GM21723 (cell line): ENCODE data around the gene CHST3.
"Not testable (repeated sequence)": the region's sequence is repeated elsewhere in the genome, so short reads cannot be mapped to it uniquely, and the experiment has no call there.

Experiments used
- ATAC-seq: cut with Tn5 transposase; IDR thresholded peaks from one replicate; pipeline ENCODE4 v1.9.1; 2021; ENCODE audit warnings: mild to moderate bottlenecking, moderate library complexity; ENCODE audit not compliant: unreplicated experiment

Gene CHST3

GRCh38 chr10:71964098-71964742, at the start of gene CHST3:
Gene CHST3, plus strand, starts transcription at chr10:71964395. Its CDS starts 41,448 bp downstream, at chr10:72005843.
- no peak for ATAC-seq

GRCh38 chr10:71916827-71917226, 47.4 kb upstream of the CHST3 start:
- no peak for ATAC-seq

DNA sequence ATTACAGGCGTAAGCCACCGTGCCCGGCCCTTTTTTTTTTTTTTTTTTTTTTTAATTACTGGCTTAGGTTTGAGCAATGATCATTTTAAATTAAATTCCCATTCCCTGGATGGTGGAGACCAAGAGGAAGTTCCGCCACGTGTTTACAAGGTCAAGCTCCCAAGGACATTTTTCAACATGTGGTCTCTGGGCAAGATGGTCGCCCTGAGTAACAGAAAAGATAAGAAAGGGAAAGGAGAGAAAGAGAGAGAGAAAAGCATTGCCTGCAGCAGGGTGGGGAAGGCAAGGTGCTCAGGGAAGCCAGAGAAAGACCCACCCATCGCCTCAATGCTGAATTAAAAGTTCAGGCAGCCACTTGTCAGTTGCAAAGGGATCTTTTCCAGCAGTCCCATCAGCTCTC, 45.2 kb upstream of the CHST3 start:
- ATAC-seq: no peak

DNA sequence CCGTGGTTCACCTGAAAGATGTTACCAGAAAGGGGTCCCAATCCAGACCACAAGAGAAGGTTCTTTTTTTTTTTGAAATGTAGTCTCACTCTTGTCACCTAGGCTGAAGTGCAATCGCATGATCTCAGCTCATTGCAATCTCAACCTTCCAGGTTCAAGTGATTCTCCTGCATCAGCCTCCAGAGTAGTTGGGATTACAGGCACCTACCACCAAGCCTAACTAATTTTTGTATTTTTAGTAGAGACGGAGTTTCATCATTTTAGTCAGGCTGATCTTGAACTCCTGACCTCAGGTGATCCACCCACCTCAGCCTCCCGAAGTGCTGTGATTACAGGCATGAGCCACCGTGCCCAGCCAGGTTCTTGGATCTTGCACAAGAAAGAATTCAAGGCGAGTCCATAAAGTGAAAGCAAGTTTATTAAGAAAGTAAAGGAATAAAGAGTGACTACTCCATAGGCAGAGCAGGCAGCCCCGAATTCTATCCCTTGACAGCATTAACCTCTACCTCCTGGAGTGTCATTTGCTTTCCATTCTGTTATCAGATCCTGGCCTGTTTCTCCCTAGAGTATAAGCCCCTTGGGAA, 44.1 kb upstream of the CHST3 start:
- ATAC-seq: not testable (repeated sequence)

DNA sequence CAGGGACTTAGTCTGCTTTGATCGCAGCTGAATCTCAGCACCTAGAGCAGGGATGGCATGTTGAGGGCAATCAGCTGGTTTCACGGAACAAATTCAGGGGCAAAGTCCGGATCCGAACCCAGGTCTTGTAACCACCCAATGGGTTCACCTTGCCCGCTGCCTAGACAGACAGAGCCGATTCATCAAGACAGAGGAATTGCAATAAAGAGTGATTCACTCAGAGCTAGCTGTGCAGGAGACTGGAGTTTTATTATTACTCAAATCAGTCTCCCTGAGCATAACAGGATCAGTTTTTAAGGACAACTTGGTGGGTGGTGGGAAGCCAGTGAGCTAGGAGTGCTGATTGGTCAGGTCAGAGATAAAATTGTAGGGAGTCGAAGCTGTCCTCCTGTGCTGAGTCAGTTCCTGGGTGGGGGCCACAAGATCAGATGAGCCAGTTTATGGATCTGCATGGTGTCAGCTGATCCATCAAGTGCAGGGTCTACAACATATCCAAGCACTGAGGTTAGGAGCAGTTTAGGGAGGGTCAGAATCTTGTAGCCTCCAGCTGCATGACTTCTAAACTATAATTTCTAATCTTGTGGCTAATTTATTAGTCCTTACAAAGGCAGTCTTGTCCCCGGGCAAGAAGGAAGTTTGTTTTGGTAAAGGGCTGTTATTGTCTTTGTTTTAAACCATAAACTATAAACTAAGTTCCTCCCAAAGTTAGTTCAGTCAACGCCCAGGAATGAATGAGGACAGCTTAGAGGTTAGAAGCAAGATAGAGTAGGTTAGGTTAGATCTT, 43.5 kb upstream of the CHST3 start:
- ATAC-seq: no peak

DNA sequence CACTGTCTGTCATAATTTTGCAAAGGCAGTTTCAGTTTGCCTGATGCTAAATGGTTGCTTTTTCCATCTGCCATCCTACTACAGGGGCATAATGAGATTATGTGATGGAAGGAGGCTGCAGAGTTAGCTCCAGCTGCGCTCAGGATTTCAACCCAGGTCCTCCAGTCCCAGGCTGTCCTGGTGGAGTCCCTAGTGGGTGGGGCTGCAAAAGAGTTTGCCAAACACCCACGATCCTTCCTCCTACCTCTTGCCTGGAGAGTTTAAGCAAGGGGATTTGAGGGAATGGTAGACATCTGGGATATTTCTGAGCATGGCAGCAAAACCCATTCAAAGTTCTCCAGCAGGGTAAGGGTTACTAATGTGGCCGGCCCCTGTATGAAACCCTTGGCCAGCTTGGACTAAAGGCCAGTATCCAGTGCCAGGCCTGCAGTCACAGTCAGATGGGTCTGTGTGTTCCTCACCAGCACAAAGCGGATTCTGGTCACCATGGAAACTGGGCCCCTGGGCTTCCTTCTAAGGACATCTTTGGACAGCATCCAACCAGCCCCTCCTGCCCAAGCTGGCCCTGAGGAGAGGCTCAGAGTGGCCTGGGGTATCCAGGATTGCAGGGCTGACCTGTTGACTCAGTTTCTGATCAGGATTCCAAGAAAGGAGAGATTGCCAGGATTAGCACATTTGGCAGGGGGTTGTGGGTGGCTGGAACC, 42.7 kb upstream of the CHST3 start:
- ATAC-seq: no peak

DNA sequence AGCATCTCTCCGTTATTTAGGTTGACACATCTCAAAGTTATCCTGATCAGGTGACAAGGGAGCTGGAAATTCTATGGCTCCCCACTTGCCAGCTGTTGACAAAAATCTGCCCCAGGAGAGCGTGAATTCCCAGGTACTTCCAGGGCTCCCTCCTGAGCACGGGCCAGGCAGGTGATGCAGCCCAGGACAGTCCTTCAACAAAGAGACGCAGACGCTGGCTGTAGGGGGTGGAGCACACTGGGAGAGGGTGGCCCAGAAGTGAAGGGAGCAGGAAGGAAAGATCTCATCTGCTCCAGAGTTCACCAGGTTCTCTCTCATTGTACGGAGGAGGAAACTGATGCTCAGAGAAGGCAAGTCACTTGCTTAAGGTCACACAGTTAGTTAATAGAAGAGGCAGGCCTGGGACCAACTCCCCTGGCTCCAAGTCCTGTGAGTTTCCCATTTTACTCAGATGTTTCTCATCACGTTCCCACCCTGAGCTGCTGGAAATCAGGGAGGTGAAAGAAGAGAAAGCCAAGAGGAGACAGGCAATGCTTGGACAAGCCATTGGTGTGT, 41.0 kb upstream of the CHST3 start:
- no peak for ATAC-seq

DNA sequence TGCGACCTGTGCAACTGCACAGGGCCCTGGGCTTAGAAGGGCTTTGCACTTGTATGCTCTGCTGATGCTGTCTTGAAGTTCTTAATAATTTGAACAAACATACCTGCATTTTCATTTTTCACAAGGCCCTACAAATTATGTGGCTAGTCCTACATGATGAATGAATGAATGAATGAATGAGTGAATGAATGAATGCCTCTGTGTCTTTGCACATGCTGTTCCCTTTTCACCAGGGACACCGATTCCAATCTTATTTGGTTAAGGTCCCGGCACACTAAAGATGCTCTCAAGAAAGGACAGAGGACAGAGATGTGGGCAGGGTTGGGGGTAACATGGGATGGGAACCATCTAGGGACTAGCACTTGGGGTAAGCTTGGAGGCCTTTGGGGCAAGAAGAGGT, 39.4 kb upstream of the CHST3 start:
- no peak for ATAC-seq

DNA sequence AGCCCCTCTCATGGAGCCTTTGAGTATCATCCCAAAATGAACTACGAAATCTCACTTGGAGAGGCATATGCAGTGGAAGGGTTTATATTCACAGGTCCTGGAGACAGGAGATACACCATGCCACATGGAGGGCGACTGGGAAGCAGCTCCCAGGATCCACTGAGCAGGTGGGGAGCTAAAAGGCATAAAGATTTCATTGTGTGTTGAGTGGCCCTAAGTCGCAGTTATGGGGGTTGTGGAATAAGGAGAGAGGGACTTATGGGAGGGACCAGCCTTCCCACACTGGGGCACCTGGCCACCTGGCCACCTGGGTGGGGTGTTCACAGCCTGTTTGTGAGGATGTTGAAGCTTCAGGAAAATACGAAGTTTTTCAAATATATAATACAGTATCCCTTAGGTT, 37.0 kb upstream of the CHST3 start:
- no peak for ATAC-seq

DNA sequence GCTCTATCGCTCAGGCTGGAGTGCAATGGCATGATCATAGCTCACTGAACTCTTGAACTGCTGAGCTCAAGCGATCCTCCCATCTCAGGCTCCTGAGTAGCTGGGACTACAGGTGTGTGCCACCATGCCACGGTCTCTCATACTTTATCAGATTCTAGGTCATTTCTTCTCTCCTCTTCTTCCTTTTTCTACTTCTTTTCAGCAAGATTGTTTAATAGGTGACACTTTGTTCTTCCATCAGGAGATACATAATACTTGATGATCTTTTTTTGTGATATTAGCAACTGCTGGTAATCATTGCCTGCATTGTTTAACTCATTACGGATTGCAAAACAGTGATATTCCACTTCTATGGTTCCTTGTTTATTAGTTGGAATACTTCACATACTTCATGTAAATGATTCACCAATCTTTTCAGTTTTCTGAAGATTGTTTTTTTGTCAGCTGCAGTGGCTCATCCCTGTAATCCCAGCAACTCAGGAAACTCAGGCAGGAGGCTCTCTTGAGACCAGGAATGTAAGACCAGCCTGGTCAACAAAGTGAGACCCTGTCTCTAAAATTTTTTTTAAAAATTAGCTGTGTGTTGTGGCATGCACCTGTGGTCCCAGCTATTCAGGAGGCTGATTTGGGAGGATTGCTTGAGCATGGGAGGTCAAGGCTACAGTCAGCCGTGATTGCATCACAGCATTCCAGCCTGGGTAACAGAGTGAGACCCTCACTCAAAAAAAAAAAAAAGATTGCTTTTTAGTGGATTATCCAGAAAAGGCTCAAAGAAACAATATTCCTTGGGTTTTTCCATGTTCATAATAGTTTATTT, 36.2 kb upstream of the CHST3 start:
- ATAC-seq: no peak

GRCh38 chr10:71931295-71931694, 32.9 kb upstream of the CHST3 start:
- ATAC-seq: no peak

DNA sequence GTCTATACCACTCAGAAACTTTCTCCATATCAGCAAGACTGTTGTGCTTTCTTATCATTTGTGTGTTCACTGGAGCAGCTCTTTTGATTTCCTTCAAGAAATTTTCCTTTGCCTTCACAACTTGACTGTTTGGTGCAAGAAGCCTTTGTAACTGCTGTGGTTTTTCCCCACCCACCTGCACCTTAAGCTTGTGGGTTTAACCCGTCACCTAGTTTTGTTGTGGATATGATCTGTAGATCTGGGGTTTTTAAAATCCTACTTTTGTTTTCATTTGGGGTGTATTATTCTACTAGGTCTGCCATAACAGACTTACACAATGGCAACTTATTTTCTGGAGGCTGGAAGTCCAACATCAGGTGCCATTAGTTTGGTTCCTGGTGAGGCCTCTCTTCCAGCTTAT, 30.5 kb upstream of the CHST3 start:
- ATAC-seq: no peak

- no peak for ATAC-seq
Measured at GRCh38 chr10:71938211-71938610, 26.0 kb upstream of the CHST3 start.

- no peak for ATAC-seq
Measured at GRCh38 chr10:71939304-71939703, 24.9 kb upstream of the CHST3 start.

- ATAC-seq: no peak
Measured at GRCh38 chr10:71939861-71940474, 24.2 kb upstream of the CHST3 start.

DNA sequence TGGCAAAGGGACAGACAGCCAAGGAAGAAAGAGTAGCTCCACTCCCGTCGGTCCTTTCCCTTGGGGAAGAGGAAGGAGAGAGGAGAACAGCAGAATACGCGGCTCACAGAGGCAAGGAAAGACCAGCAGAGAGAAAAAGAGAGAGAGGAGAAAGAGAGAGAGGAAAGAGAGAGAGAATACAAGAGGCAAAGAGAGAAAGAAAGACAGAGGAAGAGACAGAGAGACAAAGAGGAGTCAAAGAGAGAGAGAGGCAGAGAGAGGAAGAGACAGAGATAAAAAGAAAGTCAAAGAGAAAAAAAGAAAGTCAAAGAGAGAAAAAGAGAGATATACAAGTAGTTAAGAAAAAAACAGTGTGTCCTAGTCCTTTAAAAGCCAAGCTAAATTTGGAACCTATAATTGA, 23.4 kb upstream of the CHST3 start:
- no peak for ATAC-seq

DNA sequence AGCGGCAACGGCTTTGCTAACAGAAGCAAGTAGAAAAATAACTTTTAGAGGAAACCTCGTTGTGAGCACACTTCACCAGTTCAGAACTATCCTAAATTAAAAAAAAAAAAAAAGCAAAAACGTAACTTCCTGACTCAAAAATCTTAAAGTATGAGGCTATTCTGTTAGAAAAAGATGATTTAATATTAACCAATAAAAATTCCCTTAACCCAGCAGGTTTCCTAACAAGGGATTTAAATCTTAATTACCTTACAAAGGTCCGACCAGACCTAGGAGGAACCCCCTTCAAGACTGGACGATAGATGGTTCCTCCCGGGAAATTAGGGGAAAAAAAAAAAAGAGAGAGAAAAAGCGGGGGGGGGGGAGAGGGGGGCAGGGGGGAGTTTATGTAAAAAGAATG, 22.9 kb upstream of the CHST3 start:
- ATAC-seq: no peak

- ATAC-seq: no peak
Measured at GRCh38 chr10:71945819-71946474, 18.2 kb upstream of the CHST3 start.

- ATAC-seq: no peak
Measured at GRCh38 chr10:71946700-71947099, 17.5 kb upstream of the CHST3 start.
